ENCODE measurements around the gene C1QB. TPM values are rescaled to one million over a fixed set of nuclear protein-coding genes. Genes with fewer than 3 reads are reported as not detected.

The C1QB gene
- polyA plus RNA-seq, 1 donor (not counting 4 experiments of a cell fraction or from before 2014, with no cell fraction given) = not detected

DNA sequence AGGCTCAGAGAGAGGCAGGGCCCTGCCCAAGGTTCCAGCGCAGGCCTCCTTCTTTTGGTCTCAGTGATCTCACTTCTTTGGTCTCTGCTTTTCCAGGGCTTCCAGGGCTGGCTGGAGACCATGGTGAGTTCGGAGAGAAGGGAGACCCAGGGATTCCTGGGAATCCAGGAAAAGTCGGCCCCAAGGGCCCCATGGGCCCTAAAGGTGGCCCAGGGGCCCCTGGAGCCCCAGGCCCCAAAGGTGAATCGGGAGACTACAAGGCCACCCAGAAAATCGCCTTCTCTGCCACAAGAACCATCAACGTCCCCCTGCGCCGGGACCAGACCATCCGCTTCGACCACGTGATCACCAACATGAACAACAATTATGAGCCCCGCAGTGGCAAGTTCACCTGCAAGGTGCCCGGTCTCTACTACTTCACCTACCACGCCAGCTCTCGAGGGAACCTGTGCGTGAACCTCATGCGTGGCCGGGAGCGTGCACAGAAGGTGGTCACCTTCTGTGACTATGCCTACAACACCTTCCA, 7.7 kb downstream of the C1QB start:
- Histone ChIP-seq H3K27ac (ENCODE audit: control insufficient read depth, insufficient read depth, low read length) (no peak overlapping the region), H3K4me1 (ENCODE audit: control insufficient read depth, extremely low read depth, insufficient read depth, low read length) (no peaks in the 10 kb centered on the region), H3K27me3 (ENCODE audit: control insufficient read depth, extremely low read depth, insufficient read depth, low read length) (peaks cover 4% of the 10 kb centered on the region), H3K36me3 (ENCODE audit: control insufficient read depth in 2 of 2, extremely low read depth in 1 of 2, insufficient read depth in 2 of 2, low read length in 2 of 2) (no peaks in the 10 kb centered on the region), H3K4me2 (ENCODE audit: control insufficient read depth, extremely low read depth, insufficient read depth, low read depth, low read length) (no peak overlapping the region), H3K9me3 (ENCODE audit: control insufficient read depth, low read depth, low read length) (no peaks in the 10 kb centered on the region), H3K79me2 (ENCODE audit: control insufficient read depth, insufficient read depth, low read length) (no peaks in the 10 kb centered on the region), H2AFZ (ENCODE audit: control insufficient read depth, low read length) (no peak overlapping the region), H4K20me1 (ENCODE audit: control insufficient read depth, extremely low read depth, insufficient read depth, low read length) (peaks cover 5% of the 10 kb centered on the region), H3K9me1 (ENCODE audit: control insufficient read depth, extremely low read depth, insufficient read depth, low read length) (peaks cover 2% of the 10 kb centered on the region), H3K9ac (ENCODE audit: control insufficient read depth, extremely low read depth, insufficient read depth, low read length) (no peak overlapping the region), H3K4me3 (ENCODE audit: control insufficient read depth in 2 of 3, extremely low read depth in 1 of 3, insufficient read depth in 2 of 3, low read depth in 1 of 3, low read length in 3 of 3) (no peak overlapping the region)
- FAIRE-seq (no peak), DNase-seq (ENCODE audit: low read depth, low spot score) (no peak)
- dilution Hi-C loops (cut with MboI; ENCODE audit: extremely low pct_ligation_motif_present, low sequenced_read_pairs) = no loop called here
- no peak for TF ChIP-seq EZH2 (IDR thresholded peaks at IDR 0.05; ENCODE audit: low read length)
- TF ChIP-seq, protein P1, sequence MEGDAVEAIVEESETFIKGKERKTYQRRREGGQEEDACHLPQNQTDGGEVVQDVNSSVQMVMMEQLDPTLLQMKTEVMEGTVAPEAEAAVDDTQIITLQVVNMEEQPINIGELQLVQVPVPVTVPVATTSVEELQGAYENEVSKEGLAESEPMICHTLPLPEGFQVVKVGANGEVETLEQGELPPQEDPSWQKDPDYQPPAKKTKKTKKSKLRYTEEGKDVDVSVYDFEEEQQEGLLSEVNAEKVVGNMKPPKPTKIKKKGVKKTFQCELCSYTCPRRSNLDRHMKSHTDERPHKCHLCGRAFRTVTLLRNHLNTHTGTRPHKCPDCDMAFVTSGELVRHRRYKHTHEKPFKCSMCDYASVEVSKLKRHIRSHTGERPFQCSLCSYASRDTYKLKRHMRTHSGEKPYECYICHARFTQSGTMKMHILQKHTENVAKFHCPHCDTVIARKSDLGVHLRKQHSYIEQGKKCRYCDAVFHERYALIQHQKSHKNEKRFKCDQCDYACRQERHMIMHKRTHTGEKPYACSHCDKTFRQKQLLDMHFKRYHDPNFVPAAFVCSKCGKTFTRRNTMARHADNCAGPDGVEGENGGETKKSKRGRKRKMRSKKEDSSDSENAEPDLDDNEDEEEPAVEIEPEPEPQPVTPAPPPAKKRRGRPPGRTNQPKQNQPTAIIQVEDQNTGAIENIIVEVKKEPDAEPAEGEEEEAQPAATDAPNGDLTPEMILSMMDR (optimal IDR thresholded peaks at IDR 0.05 in 1 of 3, IDR thresholded peaks at IDR 0.05 in 1 of 3, conservative IDR thresholded peaks at IDR 0.05 in 1 of 3; ENCODE audit: extremely low read depth in 1 of 3, insufficient read depth in 2 of 3, low read length in 3 of 3) = no peak

DNA sequence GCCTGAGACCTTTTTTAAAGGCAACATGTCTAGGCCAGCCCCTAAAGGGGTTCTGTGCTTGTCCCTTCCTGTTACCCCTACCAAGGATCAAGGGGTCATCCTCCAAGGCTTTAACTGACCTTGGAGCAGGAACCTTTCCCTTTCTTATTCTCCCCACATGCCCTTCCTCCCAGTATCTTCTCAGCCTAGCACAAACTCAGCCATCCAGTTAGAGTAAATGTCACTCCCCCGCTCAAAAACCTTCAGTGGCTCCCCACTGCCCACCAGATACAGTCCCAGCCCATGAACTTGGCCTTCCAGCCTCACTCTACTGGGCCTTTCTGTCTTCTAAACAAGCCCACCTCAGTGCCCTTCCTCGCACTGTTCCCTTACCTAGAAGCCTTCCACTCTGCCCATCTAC, 8.8 kb downstream of the C1QB start:
- Histone ChIP-seq H3K9ac (ENCODE audit: control insufficient read depth, extremely low read depth, insufficient read depth, low read length) (no peak overlapping the region), H2AFZ (ENCODE audit: control insufficient read depth, low read length) (no peak overlapping the region), H3K36me3 (ENCODE audit: control insufficient read depth in 2 of 2, extremely low read depth in 1 of 2, insufficient read depth in 2 of 2, low read length in 2 of 2) (no peaks in the 10 kb centered on the region), H3K4me3 (ENCODE audit: control insufficient read depth in 2 of 3, extremely low read depth in 1 of 3, insufficient read depth in 2 of 3, low read depth in 1 of 3, low read length in 3 of 3) (no peak overlapping the region), H3K27ac (ENCODE audit: control insufficient read depth, insufficient read depth, low read length) (no peak overlapping the region), H4K20me1 (ENCODE audit: control insufficient read depth, extremely low read depth, insufficient read depth, low read length) (peaks cover 5% of the 10 kb centered on the region), H3K79me2 (ENCODE audit: control insufficient read depth, insufficient read depth, low read length) (no peaks in the 10 kb centered on the region), H3K27me3 (ENCODE audit: control insufficient read depth, extremely low read depth, insufficient read depth, low read length) (peaks cover 2% of the 10 kb centered on the region), H3K9me1 (ENCODE audit: control insufficient read depth, extremely low read depth, insufficient read depth, low read length) (peaks cover 2% of the 10 kb centered on the region), H3K4me1 (ENCODE audit: control insufficient read depth, extremely low read depth, insufficient read depth, low read length) (no peaks in the 10 kb centered on the region), H3K4me2 (ENCODE audit: control insufficient read depth, extremely low read depth, insufficient read depth, low read depth, low read length) (no peak overlapping the region), H3K9me3 (ENCODE audit: control insufficient read depth, low read depth, low read length) (no peaks in the 10 kb centered on the region)
- TF ChIP-seq, protein P1 (optimal IDR thresholded peaks at IDR 0.05 in 1 of 3, IDR thresholded peaks at IDR 0.05 in 1 of 3, conservative IDR thresholded peaks at IDR 0.05 in 1 of 3; ENCODE audit: extremely low read depth in 1 of 3, insufficient read depth in 2 of 3, low read length in 3 of 3) = no peak
- no peak for TF ChIP-seq EZH2 (IDR thresholded peaks at IDR 0.05; ENCODE audit: low read length)
- dilution Hi-C loops (cut with MboI; ENCODE audit: extremely low pct_ligation_motif_present, low sequenced_read_pairs) = no loop called here
- DNase-seq (ENCODE audit: low read depth, low spot score) = no peak
- no peak for FAIRE-seq

Data from keratinocyte (primary cell).